CD4-positive, alpha-beta memory T cell (primary cell): ENCODE measurements around the gene OXSM. TPM values are rescaled to one million over a fixed set of nuclear protein-coding genes. Genes with fewer than 3 reads are reported as not detected.

Experiments used
- CTCF ChIA-PET: fragments of 350-600 bp; sonication (Branson Sonifier 250); formaldehyde crosslinking; loops from one replicate; lab custom pipeline; 2021; ENCODE audit warnings: inconsistent platforms; ENCODE audit not compliant: partially characterized antibody; lab: Charles Lee
- POLR2A ChIA-PET: fragments of 350-600 bp; sonication (Branson Sonifier 250); formaldehyde crosslinking; loops from one replicate; lab custom pipeline; 2021; ENCODE audit not compliant: partially characterized antibody; lab: Charles Lee
- DNase-seq, 5 donors: peaks; one replicate each; pipeline versions ENCODE4 v3.0.0 to v3.0.0-alpha.2; 2020 to 2022; ENCODE audit warnings: mixed read lengths in 1 of 5
- H3K27ac ChIP-seq: one replicate; pipeline ENCODE4 v1.7.0; 2013; ENCODE audit warnings: low read depth, low read length
- H3K27me3 ChIP-seq: 2 replicates; pipeline ENCODE4 v1.7.0; 2013; ENCODE audit warnings: mild to moderate bottlenecking, low read length, moderate library complexity; ENCODE audit not compliant: insufficient read depth
- H3K36me3 ChIP-seq: 2 replicates; pipeline ENCODE4 v1.7.0; 2013; ENCODE audit warnings: mild to moderate bottlenecking, low read length, moderate library complexity; ENCODE audit not compliant: insufficient read depth
- H3K4me1 ChIP-seq: 2 replicates; pipeline ENCODE4 v1.7.0; 2013; ENCODE audit warnings: mild to moderate bottlenecking, low read length, moderate library complexity; ENCODE audit not compliant: insufficient read depth
- H3K4me3 ChIP-seq, 2 donors: one replicate each; pipeline ENCODE4 v1.7.0; 2013; ENCODE audit warnings: low read length in 2 of 2, mild to moderate bottlenecking in 1 of 2
- H3K9me3 ChIP-seq, 2 donors: one replicate each; pipeline ENCODE4 v1.7.0; 2013; ENCODE audit warnings: low read length in 2 of 2, control low read depth in 1 of 2; ENCODE audit not compliant: control insufficient read depth in 1 of 2
- H3K27ac Mint-ChIP-seq, 7 donors: one replicate each; pipeline ENCODE4 v1.8.0; 2020 to 2021; ENCODE audit warnings: mixed read lengths in 7 of 7, mild to moderate bottlenecking in 6 of 7, inconsistent platforms in 3 of 7, moderate library complexity in 3 of 7
- H3K27me3 Mint-ChIP-seq, 2 donors: one replicate each; pipeline ENCODE4 v1.8.0; 2020 to 2021; ENCODE audit warnings: mixed read lengths in 2 of 2
- H3K36me3 Mint-ChIP-seq, 2 donors: one replicate each; pipeline ENCODE4 v1.8.0; 2020 to 2021; ENCODE audit warnings: mixed read lengths in 2 of 2, inconsistent platforms in 1 of 2, mild to moderate bottlenecking in 1 of 2
- H3K4me1 Mint-ChIP-seq, 4 donors: one replicate each; pipeline ENCODE4 v1.8.0; 2020 to 2021; ENCODE audit warnings: mixed read lengths in 4 of 4, mild to moderate bottlenecking in 1 of 4
- H3K4me3 Mint-ChIP-seq, 8 donors: one replicate each; pipeline ENCODE4 v1.8.0; 2020 to 2021; ENCODE audit warnings: mixed read lengths in 8 of 8, mild to moderate bottlenecking in 7 of 8, moderate library complexity in 6 of 8, inconsistent platforms in 3 of 8
- H3K9me3 Mint-ChIP-seq, 8 donors: one replicate each; pipeline ENCODE4 v1.8.0; 2020 to 2021; ENCODE audit warnings: mixed read lengths in 8 of 8, mild to moderate bottlenecking in 5 of 8, inconsistent platforms in 3 of 8, moderate library complexity in 1 of 8
- intact Hi-C: fragments of 100-400 bp; cut with micrococcal nuclease; formaldehyde crosslinking; loops from one replicate; pipeline ENCODE4 v1.15.1; 2023
- polyA plus RNA-seq, 2 donors: library from polyadenylated mRNA; unstranded; fragments of 300-500 nt; fragmentation: Illumina TruSeq; gene quantifications; one replicate each; pipeline ENCODE4 v1.2.3, GENCODE V29; 2021
- total RNA-seq, 2 experiments: library from RNA; stranded (reverse); gene quantifications; one replicate each; pipeline ENCODE4 v1.2.3, GENCODE V29; 2021

The OXSM gene
- total RNA-seq (10 to 100 TPM; 13.7 to 17.5 TPM), polyA plus RNA-seq (10 to 100 TPM; 13.2 to 20.6 TPM)

DNA sequence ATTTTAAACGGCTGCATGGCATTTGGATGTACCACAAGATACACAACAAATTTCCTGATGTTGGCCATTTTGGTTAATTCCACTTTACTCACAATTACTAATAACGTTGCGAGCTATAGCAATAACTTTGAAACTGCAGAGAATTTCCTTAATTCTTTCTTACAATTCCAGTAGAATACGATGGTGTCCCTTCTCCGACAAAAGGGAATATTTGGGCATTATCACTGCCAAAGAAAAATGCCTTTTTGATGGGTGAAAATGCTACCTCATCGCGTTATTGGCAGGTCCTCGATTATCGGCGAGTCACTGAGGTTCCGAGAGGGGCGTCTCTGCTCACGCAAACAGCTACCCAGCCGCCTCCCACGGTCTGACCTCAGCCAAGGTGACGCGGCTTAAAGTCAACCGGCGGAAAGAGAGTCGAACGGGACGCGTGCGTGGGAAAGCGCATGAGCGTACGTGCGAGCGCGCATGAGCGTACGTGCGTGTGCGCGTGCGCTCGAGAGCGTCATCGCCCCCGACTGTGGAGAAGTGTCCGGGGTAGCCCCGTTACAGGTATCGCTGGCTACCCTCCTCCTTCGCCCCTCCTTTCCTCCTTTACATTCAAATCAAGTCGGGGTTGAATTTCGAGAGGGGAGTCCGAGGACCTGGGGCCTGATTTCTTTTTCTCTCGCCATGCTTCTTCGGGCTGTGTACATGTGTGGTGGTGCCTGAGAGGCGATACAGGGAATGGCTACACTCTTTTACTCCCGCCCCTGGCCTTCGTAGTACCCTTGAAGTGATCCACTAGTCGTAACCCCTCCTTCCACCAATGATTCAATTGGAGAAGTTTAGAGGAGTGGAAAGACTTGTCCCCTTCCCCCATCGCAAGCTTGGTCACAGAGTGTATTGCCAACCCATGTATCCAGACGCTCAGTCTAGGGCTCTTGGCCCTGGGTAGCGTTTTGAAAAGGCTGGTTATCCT lies at the start of gene OXSM:
TSS of gene OXSM (plus strand) at position 495 of the 961 bp plus-strand sequence. CDS start 931 bp downstream, outside the sequence.
- no peaks in the 10 kb centered on the region for H3K9me3 Mint-ChIP-seq

DNA sequence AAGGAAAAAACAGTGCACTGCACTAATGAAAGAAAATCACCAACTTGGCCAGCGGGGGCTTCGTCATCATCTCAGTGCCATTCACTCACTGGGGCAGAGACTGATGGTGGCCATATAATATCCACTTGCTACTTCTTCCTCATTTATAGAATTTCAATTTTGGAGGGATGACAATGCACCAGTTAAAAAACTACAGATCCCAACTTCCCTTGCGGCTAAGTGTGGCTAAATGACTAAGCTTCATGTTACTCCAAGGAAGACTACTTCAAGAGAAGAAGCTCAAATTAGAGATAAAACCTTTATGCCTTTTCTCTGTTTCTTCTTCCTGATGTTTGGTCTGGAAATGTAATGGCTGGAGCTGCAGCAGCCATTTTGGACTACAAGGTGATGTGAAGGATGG lies 45.4 kb upstream of the OXSM start:
- Mint-ChIP-seq H3K9me3 (no peaks in the 10 kb centered on the region), H3K36me3 (peaks cover 69 to 73% of the 10 kb centered on the region in 2 donors), H3K27me3 (no peaks in the 10 kb centered on the region), H3K4me1 (peaks cover 7 to 18% (median 12%) of the 10 kb centered on the region in 4 donors), H3K4me3 (no peak overlapping the region), H3K27ac (peak overlapping the region in 2 of 7 donors; percentile 8 to 58)
- CTCF ChIA-PET: interaction anchor here (1.3 kb wide), 1 partner anchor 39 kb away, joined by 3 read pairs; the partner anchor contains the start of gene NGLY1
- Histone ChIP-seq H3K9me3 (no peaks in the 10 kb centered on the region), H3K4me1 (no peaks in the 10 kb centered on the region), H3K27ac (no peak overlapping the region), H3K4me3 (no peak overlapping the region), H3K27me3 (no peaks in the 10 kb centered on the region), H3K36me3 (peaks cover 27% of the 10 kb centered on the region)
- POLR2A ChIA-PET: no interaction called here
- DNase-seq: no peak
- intact Hi-C loops: loop anchor here (5.0 kb wide), 1 partner anchor 82 kb away; the partner anchor contains the start of gene TOP2B

More for the DNA sequence above, at the start of gene OXSM:
- peak within 1 kb of the TSS; percentile 97 to 99 (median 98) for H3K4me3 Mint-ChIP-seq
- H3K36me3 ChIP-seq: no peaks in the 10 kb centered on the region
- peaks cover 28% of the 10 kb centered on the region for H3K4me1 ChIP-seq
- H3K27me3 ChIP-seq: no peaks in the 10 kb centered on the region
- peak within 1 kb of the TSS; percentile 95 to 100 (median 99) for H3K27ac Mint-ChIP-seq
- no peaks in the 10 kb centered on the region for H3K27me3 Mint-ChIP-seq
- intact Hi-C loops: loop anchor here (1.0 to 5.0 kb wide), 3 partner anchors 8 to 1692 kb away; partner anchors contain the start of gene SLC4A7
- CTCF ChIA-PET: interaction anchor here (0.7 to 1.8 kb wide), 5 partner anchors 11 to 142 kb away, joined by 3 to 7 read pairs (median 3); no protein-coding TSS in a partner anchor
- H3K9me3 ChIP-seq: no peaks in the 10 kb centered on the region
- DNase-seq: peak; percentile 86 to 94 (median 90)
- H3K27ac ChIP-seq: peak within 1 kb of the TSS; percentile 90
- POLR2A ChIA-PET: interaction anchor here (0.6 to 1.3 kb wide), 3 partner anchors 10 to 138 kb away, joined by 3 to 5 read pairs (median 4); no protein-coding TSS in a partner anchor
- peak within 1 kb of the TSS; percentile 75 to 80 for H3K4me3 ChIP-seq
- H3K4me1 Mint-ChIP-seq: peaks cover 22 to 51% (median 36%) of the 10 kb centered on the region in 4 donors
- peaks cover 5 to 14% of the 10 kb centered on the region in 2 donors for H3K36me3 Mint-ChIP-seq

DNA sequence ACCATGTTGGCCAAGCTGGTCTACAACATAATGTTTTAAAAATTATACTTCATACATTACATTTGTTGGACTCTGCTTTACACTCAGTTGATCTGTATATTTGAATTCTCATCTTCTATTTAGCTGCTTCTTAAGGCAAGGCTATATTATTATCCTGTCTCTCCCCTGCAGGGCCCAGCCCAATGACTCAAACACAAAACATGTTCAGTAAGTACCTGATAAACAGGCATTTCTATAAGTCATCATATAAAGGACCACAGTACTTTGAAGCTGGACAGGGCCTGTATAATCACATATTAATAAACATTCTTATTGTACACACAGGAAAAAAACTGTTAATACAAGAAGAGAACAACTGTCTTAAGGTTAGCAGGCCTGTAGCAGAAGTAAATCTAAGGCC lies 42.9 kb upstream of the OXSM start:
- Mint-ChIP-seq H3K9me3 (no peaks in the 10 kb centered on the region), H3K27ac (peak overlapping the region in 1 of 7 donors; percentile 14)
- CTCF ChIA-PET: interaction anchor here (1.7 kb wide), 1 partner anchor 14 kb away, joined by 5 read pairs; no protein-coding TSS in a partner anchor

DNA sequence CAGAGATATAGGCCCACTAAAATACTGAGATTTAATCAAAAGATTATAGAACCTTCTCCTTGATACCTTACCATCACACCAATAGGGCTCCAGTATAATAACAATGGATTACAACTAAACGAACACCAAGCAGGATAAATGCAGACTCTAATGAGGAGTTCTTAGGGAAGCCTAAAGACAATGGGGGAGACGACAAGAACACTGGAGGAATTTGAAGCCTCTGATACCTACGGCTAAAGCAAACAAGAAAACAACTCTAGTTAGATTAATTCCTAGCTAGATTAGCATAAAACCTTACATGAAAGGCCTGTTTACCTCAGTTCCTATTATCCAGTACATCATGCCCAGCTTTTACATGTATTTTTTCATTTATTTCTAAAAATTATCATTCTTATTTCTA lies 41.7 kb upstream of the OXSM start:
- CTCF ChIA-PET: no interaction called here
- H3K9me3 Mint-ChIP-seq: no peaks in the 10 kb centered on the region

More for the DNA sequence above, 42.9 kb upstream of the OXSM start:
- H3K9me3 ChIP-seq: no peaks in the 10 kb centered on the region
- peaks cover 45% of the 10 kb centered on the region for H3K36me3 ChIP-seq
- H3K4me3 ChIP-seq: no peak overlapping the region
- H3K27me3 Mint-ChIP-seq: no peaks in the 10 kb centered on the region
- no peak overlapping the region for H3K4me3 Mint-ChIP-seq
- intact Hi-C loops: loop anchor here (5.0 kb wide), 1 partner anchor 35 kb away; the partner anchor contains the start of gene NGLY1
- peaks cover 81% of the 10 kb centered on the region in 2 donors for H3K36me3 Mint-ChIP-seq
- H3K4me1 Mint-ChIP-seq: peaks cover 7 to 13% (median 12%) of the 10 kb centered on the region in 4 donors
- POLR2A ChIA-PET: interaction anchor here (0.6 kb wide), 1 partner anchor 9 kb away, joined by 3 read pairs; no protein-coding TSS in a partner anchor
- DNase-seq: no peak
- no peaks in the 10 kb centered on the region for H3K4me1 ChIP-seq
- no peaks in the 10 kb centered on the region for H3K27me3 ChIP-seq
- H3K27ac ChIP-seq: no peak overlapping the region

DNA sequence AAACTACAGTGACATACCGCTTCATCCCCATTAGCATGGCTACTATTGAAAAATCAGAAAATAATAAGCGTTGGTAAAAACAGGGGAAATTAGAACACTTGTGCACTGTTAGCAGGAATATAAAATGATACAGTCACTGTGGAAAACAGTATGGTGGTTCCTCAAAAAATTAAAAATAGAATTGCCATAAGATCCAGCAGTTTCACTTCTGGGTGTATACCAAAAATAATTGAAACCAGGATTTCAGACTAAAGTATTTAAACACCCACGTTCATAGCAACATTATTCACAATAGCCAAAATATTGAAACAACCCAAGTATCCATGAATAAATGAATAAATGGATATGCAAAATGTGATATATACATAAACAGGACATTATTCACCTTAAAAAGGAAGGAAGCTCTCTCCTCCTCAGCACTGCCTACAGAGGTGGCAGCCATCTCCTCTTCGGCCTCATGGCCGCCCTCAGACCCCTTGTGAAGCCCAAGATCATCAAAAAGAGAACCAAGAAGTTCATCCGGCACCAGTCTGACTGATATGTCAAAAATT lies 40.8 kb upstream of the OXSM start:
- intact Hi-C loops: loop anchor here (5.0 kb wide), 1 partner anchor 33 kb away; the partner anchor contains the start of gene NGLY1
- ChIA-PET CTCF (no interaction called here), POLR2A (no interaction called here)
- Mint-ChIP-seq H3K27ac (peak overlapping the region in 1 of 7 donors; percentile 36), H3K27me3 (no peaks in the 10 kb centered on the region), H3K4me3 (no peak overlapping the region), H3K4me1 (peaks cover 2 to 13% (median 4%) of the 10 kb centered on the region in 4 donors), H3K36me3 (peaks cover 67 to 76% of the 10 kb centered on the region in 2 donors), H3K9me3 (no peaks in the 10 kb centered on the region)
- Histone ChIP-seq H3K9me3 (no peaks in the 10 kb centered on the region), H3K4me3 (no peak overlapping the region), H3K4me1 (no peaks in the 10 kb centered on the region), H3K27ac (no peak overlapping the region), H3K27me3 (no peaks in the 10 kb centered on the region), H3K36me3 (peaks cover 42% of the 10 kb centered on the region)
- DNase-seq: no peak

More for the DNA sequence above, 41.7 kb upstream of the OXSM start:
- POLR2A ChIA-PET: no interaction called here
- Histone ChIP-seq H3K4me1 (no peaks in the 10 kb centered on the region), H3K9me3 (no peaks in the 10 kb centered on the region), H3K27me3 (no peaks in the 10 kb centered on the region), H3K36me3 (peaks cover 44% of the 10 kb centered on the region), H3K4me3 (no peak overlapping the region), H3K27ac (no peak overlapping the region)
- intact Hi-C loops: loop anchor here (5.0 kb wide), 1 partner anchor 34 kb away; the partner anchor contains the start of gene NGLY1
- H3K36me3 Mint-ChIP-seq: peaks cover 75 to 78% of the 10 kb centered on the region in 2 donors
- H3K27ac Mint-ChIP-seq: no peak overlapping the region
- peaks cover 5 to 12% (median 9%) of the 10 kb centered on the region in 4 donors for H3K4me1 Mint-ChIP-seq
- no peak for DNase-seq
- H3K27me3 Mint-ChIP-seq: no peaks in the 10 kb centered on the region
- H3K4me3 Mint-ChIP-seq: no peak overlapping the region

DNA sequence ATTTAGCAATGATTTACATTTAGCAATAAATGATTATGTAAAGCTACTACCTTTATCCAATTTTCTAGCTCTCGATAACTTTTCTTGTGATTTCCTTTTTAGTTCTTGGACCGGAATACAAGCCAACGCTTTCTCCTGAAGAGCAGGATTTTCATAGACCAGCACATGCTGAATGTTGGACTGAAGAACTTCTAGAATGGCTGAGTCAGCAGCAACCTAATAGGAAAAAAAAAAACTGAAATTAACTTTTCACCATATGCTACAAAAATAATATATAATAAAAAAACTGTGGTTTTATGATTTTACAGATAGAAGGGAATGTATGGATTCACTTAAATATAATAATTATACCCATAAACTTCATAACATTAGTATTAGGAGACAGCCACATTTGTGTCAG lies 38.8 kb upstream of the OXSM start:
- peaks cover 39% of the 10 kb centered on the region for H3K36me3 ChIP-seq
- Mint-ChIP-seq H3K36me3 (peaks cover 59 to 74% of the 10 kb centered on the region in 2 donors), H3K4me1 (peaks cover 13 to 24% (median 18%) of the 10 kb centered on the region in 4 donors), H3K27ac (no peak overlapping the region), H3K9me3 (no peaks in the 10 kb centered on the region), H3K4me3 (no peak overlapping the region), H3K27me3 (no peaks in the 10 kb centered on the region)
- no peaks in the 10 kb centered on the region for H3K4me1 ChIP-seq
- CTCF ChIA-PET: no interaction called here
- POLR2A ChIA-PET: no interaction called here
- no peaks in the 10 kb centered on the region for H3K9me3 ChIP-seq
- no peak overlapping the region for H3K27ac ChIP-seq
- H3K4me3 ChIP-seq: no peak overlapping the region
- no peak for DNase-seq
- intact Hi-C loops: no loop called here
- no peaks in the 10 kb centered on the region for H3K27me3 ChIP-seq
